IPS-18a (cell line): ENCODE data around the gene ATP5F1A.
"Not testable (repeated sequence)": the region's sequence is repeated elsewhere in the genome, so short reads cannot be mapped to it uniquely, and the experiment has no call there.

Source experiments
- H3K27ac ChIP-seq: one replicate; pipeline ENCODE4 v1.5.1; 2013; ENCODE audit warnings: low read length
- H3K27me3 ChIP-seq: one replicate; pipeline ENCODE4 v1.6.1; 2013; ENCODE audit warnings: mild to moderate bottlenecking, low read length; ENCODE audit not compliant: control insufficient read depth, insufficient read depth
- H3K36me3 ChIP-seq: one replicate; pipeline ENCODE4 v1.6.1; 2013; ENCODE audit warnings: low read depth, low read length; ENCODE audit not compliant: control insufficient read depth
- H3K4me1 ChIP-seq: one replicate; pipeline ENCODE4 v1.6.1; 2013; ENCODE audit warnings: low read depth, low read length; ENCODE audit not compliant: control insufficient read depth
- H3K4me3 ChIP-seq: one replicate; pipeline ENCODE4 v1.5.1; 2013; ENCODE audit warnings: low read length
- H3K9ac ChIP-seq: one replicate; pipeline ENCODE4 v1.6.1; 2013; ENCODE audit warnings: mild to moderate bottlenecking, low read length, moderate library complexity
- H3K9me3 ChIP-seq: one replicate; pipeline ENCODE4 v1.6.1; 2013; ENCODE audit warnings: low read depth, low read length; ENCODE audit not compliant: control insufficient read depth

ATP5F1A gene

DNA sequence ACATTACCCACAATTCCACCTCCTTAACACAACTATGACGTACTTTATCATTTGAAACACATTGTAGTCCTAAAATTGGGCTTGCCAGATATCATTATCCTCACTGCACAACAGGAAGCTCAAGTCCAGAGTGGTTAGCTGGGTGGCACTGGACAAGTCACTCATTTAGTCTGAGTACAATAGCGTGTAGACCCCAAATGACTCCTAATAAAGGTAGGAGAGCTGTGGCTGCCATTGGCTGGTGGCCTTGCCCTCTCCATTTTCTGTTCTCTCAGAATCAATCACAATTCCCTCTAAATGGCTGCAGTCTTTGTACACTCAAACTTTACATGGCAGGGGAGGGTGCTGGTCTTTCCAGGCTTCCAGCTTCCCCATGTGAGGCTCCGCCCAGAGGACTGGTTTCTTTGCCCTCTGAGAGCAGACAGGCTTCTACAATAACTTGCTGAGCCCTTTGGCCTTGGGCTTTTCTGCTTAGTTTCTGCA lies 37.7 kb downstream of the ATP5F1A start:
- no peaks in the 10 kb centered on the region for H3K36me3 ChIP-seq
- no peaks in the 10 kb centered on the region for H3K4me1 ChIP-seq
- H3K27ac ChIP-seq = no peak overlapping the region
- no peaks in the 10 kb centered on the region for H3K9me3 ChIP-seq
- H3K4me3 ChIP-seq = no peak overlapping the region
- no peak overlapping the region for H3K9ac ChIP-seq
- H3K27me3 ChIP-seq = no peaks in the 10 kb centered on the region

DNA sequence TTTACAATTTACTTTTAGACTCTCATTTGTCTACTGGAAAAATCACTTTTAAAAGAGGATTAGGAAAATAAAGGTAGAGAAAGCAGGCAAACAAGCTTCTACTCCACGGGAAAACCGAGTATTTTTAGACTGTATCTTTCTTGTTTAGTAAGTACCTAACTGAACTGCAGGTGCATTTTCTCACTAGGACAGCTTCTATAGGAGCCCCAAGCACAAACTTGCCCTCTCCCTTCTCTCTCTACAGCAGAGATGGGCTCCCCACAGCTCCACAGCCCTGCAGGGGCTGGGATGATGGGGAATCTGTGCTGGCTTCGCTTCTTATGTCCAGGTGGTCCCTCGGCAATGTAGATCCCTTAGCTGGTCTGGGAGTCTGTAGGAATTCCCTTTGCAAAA lies 42.3 kb downstream of the ATP5F1A start:
- Histone ChIP-seq H3K27me3 (no peaks in the 10 kb centered on the region), H3K9ac (no peak overlapping the region), H3K4me1 (no peaks in the 10 kb centered on the region), H3K4me3 (no peak overlapping the region), H3K27ac (no peak overlapping the region), H3K9me3 (no peaks in the 10 kb centered on the region), H3K36me3 (no peaks in the 10 kb centered on the region)

DNA sequence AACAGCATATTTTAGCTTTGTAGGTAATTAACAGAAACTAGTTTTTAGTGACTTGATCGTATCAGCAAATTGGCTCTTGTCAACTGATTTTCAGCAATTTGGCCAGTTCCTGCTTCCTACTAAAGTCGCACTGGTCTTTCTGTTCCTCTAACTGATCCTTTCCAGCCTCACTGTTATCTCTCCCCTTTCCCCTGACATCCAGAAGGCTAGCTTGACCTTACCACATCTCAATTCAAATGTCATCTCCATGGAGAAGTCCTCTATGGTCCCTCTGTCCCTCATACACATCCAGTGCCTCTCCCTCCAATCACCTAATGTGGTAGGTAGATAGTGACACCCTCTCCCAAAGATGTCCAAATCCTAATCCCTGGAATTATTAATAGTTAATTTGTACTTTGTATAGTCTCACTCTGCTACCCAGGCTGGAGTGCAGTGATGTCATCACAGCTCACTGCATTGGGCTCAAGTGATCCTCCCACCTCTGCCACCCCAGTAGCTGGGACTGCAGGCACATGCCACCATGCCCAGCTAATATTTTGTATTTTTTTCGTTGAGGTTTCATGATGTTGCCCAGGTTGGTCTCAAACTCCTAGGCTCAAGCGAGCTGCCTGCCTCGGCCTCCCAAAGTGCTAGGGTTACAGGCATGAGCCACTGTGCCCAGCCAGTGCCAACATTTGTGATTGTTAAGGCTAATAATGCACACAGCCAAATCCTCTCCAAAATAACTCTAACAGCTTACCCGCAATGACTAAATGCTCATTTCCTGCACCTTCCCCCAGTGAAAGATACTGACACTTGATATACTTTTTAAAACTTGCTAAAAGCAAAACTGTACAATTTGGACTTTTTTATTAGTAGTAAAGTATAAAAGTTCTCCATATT lies 42.9 kb downstream of the ATP5F1A start:
- H3K4me1 ChIP-seq = no peaks in the 10 kb centered on the region
- H3K27ac ChIP-seq = no peak overlapping the region
- H3K27me3 ChIP-seq = no peaks in the 10 kb centered on the region
- no peak overlapping the region for H3K4me3 ChIP-seq
- no peaks in the 10 kb centered on the region for H3K36me3 ChIP-seq
- no peaks in the 10 kb centered on the region for H3K9me3 ChIP-seq
- no peak overlapping the region for H3K9ac ChIP-seq

DNA sequence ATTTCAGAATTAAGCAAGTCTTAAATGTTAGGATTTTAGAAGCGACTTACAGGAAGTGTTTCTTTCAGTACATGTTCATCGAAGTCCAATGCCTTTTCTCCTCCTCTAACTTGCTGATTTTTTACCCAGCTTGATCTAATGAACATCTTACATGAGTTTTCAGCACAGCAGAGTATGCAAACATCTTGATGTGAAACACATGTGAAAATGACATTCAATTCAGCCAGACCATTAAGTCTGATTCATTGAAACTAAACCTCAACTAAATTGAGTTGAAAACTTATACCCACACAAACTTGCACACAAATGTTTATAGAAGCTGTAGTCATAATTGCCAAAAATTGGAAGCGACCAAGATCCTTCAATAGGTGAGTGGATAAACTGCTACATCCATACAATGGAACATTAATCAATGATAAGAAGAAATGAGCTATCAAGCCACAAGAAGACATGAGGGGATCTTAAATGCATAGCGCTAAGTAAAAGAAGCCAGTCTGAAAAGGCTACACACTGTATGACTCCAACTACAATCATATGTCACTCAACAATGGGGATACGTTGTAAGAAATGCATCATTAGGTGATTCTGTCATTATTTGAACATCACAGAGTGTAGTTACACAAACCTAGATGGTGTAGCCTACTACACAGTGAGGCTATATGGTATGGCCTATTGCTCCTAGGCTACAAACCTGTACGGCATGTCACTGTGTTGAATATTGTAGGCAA lies 44.6 kb downstream of the ATP5F1A start:
- H3K36me3 ChIP-seq = no peaks in the 10 kb centered on the region
- no peak overlapping the region for H3K4me3 ChIP-seq
- H3K9me3 ChIP-seq = no peaks in the 10 kb centered on the region
- H3K27ac ChIP-seq = no peak overlapping the region
- H3K9ac ChIP-seq = no peak overlapping the region
- H3K4me1 ChIP-seq = no peaks in the 10 kb centered on the region
- no peaks in the 10 kb centered on the region for H3K27me3 ChIP-seq

DNA sequence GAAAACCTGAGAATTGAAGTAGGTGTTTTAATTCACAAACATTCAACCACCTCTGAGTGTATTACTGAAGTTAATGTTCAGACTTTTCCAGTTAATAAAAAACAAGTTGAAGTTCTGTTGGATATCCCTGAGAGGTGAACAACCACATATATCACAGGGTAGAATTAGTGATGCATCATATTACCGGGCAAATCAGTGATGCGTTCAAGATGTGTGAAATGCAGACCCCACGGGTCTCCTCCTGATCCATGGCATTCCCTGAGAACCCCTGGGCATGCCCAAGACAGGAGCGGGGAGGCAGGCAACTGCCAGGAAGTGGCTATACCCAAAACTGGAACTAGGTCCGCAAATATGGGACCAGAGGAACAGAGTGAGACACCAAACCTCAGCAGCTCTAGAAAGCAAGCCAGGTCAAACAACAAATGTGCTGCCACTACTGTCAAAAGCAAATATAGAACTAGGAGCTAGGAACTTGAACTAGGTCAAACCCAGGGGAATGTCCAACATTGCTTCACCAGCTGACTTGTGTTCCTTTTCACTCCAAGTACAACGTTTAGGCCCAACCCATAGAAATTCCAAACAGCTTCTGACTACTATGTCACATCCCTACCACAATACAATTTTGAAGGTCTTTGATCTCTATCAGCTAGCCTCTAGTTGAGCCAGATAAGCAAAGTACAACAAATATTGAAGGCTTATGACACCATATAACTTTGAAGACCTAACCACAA lies 46.2 kb downstream of the ATP5F1A start:
- no peak overlapping the region for H3K9ac ChIP-seq
- H3K27me3 ChIP-seq = no peaks in the 10 kb centered on the region
- no peaks in the 10 kb centered on the region for H3K9me3 ChIP-seq
- no peaks in the 10 kb centered on the region for H3K36me3 ChIP-seq
- H3K27ac ChIP-seq = no peak overlapping the region
- H3K4me3 ChIP-seq = no peak overlapping the region
- H3K4me1 ChIP-seq = no peaks in the 10 kb centered on the region

DNA sequence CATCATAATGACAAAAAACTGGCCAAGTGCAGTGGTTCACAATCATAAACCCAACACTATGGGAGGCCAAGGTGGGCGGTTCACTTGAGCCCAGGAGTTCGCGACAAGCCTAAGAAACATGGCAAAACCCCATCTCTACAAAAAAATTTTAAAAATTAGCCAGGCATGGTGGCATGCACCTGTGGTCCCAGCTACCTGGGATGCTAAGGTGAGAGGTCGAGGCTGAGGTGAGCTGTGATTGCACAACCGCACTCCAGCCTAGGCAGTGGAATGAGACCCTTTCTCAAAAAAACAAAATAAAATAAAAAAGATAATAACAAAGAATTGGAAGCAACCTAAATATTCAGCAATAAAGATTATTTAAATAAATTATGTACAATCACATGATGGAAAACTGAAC lies 47.8 kb downstream of the ATP5F1A start:
- no peaks in the 10 kb centered on the region for H3K9me3 ChIP-seq
- H3K4me1 ChIP-seq = no peaks in the 10 kb centered on the region
- no peak overlapping the region for H3K9ac ChIP-seq
- H3K36me3 ChIP-seq = no peaks in the 10 kb centered on the region
- no peaks in the 10 kb centered on the region for H3K27me3 ChIP-seq
- H3K4me3 ChIP-seq = no peak overlapping the region
- H3K27ac ChIP-seq = no peak overlapping the region

DNA sequence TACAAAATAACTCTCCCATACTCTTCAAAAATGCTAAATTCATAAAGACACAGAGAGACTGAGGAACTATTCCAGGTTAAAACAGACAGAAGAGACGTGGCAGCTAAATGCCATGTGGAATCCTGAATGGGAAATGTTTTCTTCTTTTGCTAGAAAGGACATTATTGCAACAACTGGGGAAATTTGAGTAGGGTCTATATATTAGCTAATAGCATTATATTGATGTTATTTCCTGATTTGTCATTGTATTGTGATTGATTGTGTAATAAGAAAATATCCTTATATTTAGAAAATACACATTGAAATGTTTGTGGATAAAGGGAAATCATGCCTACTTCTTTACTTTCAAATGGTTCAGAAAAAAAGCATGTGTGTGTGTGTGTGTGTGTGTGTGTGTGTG lies 49.5 kb downstream of the ATP5F1A start:
- no peaks in the 10 kb centered on the region for H3K36me3 ChIP-seq
- H3K4me1 ChIP-seq = no peaks in the 10 kb centered on the region
- H3K4me3 ChIP-seq = no peak overlapping the region
- no peak overlapping the region for H3K27ac ChIP-seq
- H3K27me3 ChIP-seq = no peaks in the 10 kb centered on the region
- H3K9me3 ChIP-seq = no peaks in the 10 kb centered on the region
- no peak overlapping the region for H3K9ac ChIP-seq

DNA sequence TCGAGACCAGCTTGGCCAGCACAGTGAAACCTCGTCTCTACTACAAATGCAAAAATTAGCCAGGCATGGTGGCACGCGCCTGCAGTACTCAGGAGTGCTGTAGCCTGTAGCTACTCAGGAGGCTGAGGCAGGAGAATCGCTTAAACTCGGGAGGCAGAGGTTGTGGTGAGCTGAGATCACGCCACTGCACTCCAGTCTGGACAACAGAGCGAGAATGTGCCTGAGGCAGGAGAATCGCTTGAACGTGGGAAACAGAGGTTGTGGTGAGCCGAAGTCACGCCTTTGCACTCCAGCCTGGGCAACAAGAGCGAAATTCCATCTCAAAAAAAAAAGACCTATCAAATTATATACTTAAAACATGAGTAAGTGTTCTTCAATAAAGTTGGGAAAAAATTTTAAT lies 50.7 kb downstream of the ATP5F1A start:
- not testable (repeated sequence) for H3K4me3 ChIP-seq, H3K27me3 ChIP-seq, H3K27ac ChIP-seq, H3K4me1 ChIP-seq, H3K36me3 ChIP-seq, H3K9ac ChIP-seq, H3K9me3 ChIP-seq

DNA sequence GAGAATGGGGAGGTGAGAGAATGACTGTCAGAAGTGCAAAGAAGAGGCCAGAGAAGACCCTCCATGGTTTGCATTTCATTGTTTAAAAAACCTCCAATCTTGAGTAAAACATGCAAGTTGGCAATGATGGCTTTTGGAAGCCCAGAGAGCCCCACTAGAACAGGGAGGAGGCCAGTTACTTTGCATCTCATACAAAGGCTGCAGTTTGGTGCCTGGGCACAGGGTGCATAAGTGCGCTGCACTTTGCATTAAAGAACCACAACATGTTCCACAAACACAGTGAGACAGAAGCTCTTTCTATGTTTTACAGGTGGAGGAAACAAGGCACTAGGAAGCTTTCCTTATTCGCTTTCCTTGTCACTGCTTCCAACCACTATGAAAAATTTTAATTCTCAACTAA lies 51.4 kb downstream of the ATP5F1A start:
- no peaks in the 10 kb centered on the region for H3K9me3 ChIP-seq

DNA sequence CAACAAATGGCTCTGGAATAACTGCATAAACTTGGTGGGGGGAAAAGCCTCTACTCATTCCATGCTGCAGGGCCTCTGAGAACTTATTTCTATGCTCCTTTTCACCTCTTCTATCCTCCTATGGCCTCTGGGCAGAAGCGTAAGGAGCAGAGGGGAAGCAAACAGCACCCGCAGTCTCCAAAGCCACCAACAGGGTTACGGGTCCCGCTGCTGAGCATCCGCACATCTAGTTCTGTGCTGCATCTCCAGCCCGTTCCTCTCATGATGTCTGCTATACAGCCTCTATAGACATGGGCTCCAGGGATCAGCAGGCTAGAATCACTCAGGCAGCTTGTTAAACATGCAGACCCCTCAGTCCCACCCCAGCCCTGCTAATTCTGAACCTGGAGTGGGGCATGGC lies 52.0 kb downstream of the ATP5F1A start:
- no peaks in the 10 kb centered on the region for H3K9me3 ChIP-seq
- H3K4me3 ChIP-seq = no peak overlapping the region
- H3K27me3 ChIP-seq = no peaks in the 10 kb centered on the region
- H3K9ac ChIP-seq = no peak overlapping the region
- H3K4me1 ChIP-seq = peaks cover 8% of the 10 kb centered on the region
- H3K27ac ChIP-seq = no peak overlapping the region
- H3K36me3 ChIP-seq = no peaks in the 10 kb centered on the region

More for the DNA sequence above, 51.4 kb downstream of the ATP5F1A start:
- Histone ChIP-seq H3K9ac (no peak overlapping the region), H3K27me3 (no peaks in the 10 kb centered on the region), H3K4me1 (peaks cover 8% of the 10 kb centered on the region), H3K36me3 (no peaks in the 10 kb centered on the region), H3K4me3 (no peak overlapping the region), H3K27ac (no peak overlapping the region)

DNA sequence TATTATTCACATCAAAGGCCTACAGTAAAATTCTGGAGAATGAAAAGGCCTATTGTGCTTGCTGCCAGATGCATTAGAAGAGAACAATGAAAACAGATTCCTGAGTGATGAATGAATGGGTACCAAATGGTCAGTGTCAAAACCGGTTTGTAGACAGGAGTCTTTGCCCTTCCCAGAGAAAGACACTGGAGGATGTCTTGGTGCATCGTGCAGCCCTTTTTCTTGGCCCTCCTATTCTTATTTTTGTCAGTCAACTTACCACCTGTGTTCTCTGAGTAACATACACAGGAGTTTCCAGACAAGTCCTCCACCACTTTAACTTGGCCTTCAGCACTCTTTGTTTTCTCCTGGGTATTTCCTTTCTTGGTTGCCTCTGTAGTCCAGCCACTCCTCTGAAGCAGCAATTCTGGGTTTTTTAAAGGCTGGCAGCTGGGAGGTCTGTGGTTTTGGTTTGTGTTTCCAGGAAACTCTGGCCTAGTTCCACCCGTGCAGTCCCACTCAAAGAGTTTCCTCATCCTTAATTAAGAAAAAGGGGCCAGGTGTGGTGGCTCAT lies 55.4 kb downstream of the ATP5F1A start:
- peaks cover 8% of the 10 kb centered on the region for H3K4me1 ChIP-seq
- H3K36me3 ChIP-seq = no peaks in the 10 kb centered on the region
- H3K27me3 ChIP-seq = no peaks in the 10 kb centered on the region
- no peak overlapping the region for H3K4me3 ChIP-seq
- no peak overlapping the region for H3K27ac ChIP-seq
- H3K9ac ChIP-seq = no peak overlapping the region
- H3K9me3 ChIP-seq = no peaks in the 10 kb centered on the region
